A673 (cell line): ENCODE measurements around the gene AURKA. TPM values are rescaled to one million over a fixed set of nuclear protein-coding genes. Genes with fewer than 3 reads are reported as not detected.

Source experiments
- BruUV-seq: library from RNA; stranded (reverse); fragments of 400-500 nt; replicated peaks from 2 replicates; lab custom pipeline; 2021; lab: Mats Ljungman, UMichigan
- CTCF ChIA-PET: fragments of 300-600 bp; sonication (Branson Sonifier 250); formaldehyde crosslinking; loops from one replicate; lab custom pipeline; 2022; ENCODE audit warnings: antibody characterized with exemption; lab: Charles Lee
- POLR2A ChIA-PET: fragments of 300-600 bp; sonication (Branson Sonifier 250); formaldehyde crosslinking; loops from one replicate; lab custom pipeline; 2022; ENCODE audit warnings: antibody characterized with exemption; ENCODE audit not compliant: low non-redundant PET; lab: Charles Lee
- DNase-seq: peaks from one replicate; pipeline ENCODE4 v3.0.0-alpha.2; 2015; ENCODE audit warnings: low spot score
- H3K27ac ChIP-seq: fragments of 200-600 bp; sonication (generic); 2 replicates; pipeline ENCODE4 v1.5.1; 2016; ENCODE audit warnings: mixed run types, low read depth, mild to moderate bottlenecking, mixed read lengths, antibody characterized with exemption, low read length; ENCODE audit not compliant: poor library complexity, severe bottlenecking
- H3K27me3 ChIP-seq: fragments of 200-600 bp; sonication (generic); replicated peaks from 2 replicates; pipeline ENCODE4 v1.6.1; 2017; ENCODE audit warnings: mixed run types, low read depth, mild to moderate bottlenecking, mixed read lengths, antibody characterized with exemption, low read length; ENCODE audit not compliant: insufficient read depth, poor library complexity
- H3K36me3 ChIP-seq: fragments of 200-600 bp; sonication (generic); 2 replicates; pipeline ENCODE4 v1.6.1; 2016; ENCODE audit warnings: mixed run types, mild to moderate bottlenecking, mixed read lengths, antibody characterized with exemption, low read length; ENCODE audit not compliant: insufficient read depth, poor library complexity, severe bottlenecking
- H3K4me1 ChIP-seq: fragments of 200-600 bp; sonication (generic); 2 replicates; pipeline ENCODE4 v1.6.1; 2017; ENCODE audit warnings: mixed run types, mild to moderate bottlenecking, mixed read lengths, antibody characterized with exemption, low read length; ENCODE audit not compliant: insufficient read depth, poor library complexity, severe bottlenecking
- H3K4me3 ChIP-seq: fragments of 200-600 bp; sonication (generic); 2 replicates; pipeline ENCODE4 v1.5.1; 2016; ENCODE audit warnings: low read depth, mixed run types, mild to moderate bottlenecking, mixed read lengths, low read length; ENCODE audit not compliant: poor library complexity, severe bottlenecking
- H3K9me3 ChIP-seq: fragments of 200-600 bp; sonication (generic); 2 replicates; pipeline ENCODE4 v1.6.1; 2016; ENCODE audit warnings: mixed run types, low read depth, mild to moderate bottlenecking, mixed read lengths, antibody characterized with exemption, low read length; ENCODE audit not compliant: poor library complexity, severe bottlenecking
- EZH2 ChIP-seq: fragments of 200-600 bp; sonication (generic); IDR thresholded peaks from 2 replicates; pipeline ENCODE4 v1.6.1; 2017; ENCODE audit warnings: borderline replicate concordance, low read depth, mild to moderate bottlenecking, mixed read lengths, antibody characterized with exemption, low read length; ENCODE audit not compliant: poor library complexity, severe bottlenecking
- intact Hi-C: fragments of 100-400 bp; cut with micrococcal nuclease; formaldehyde crosslinking; loops from one replicate; pipeline ENCODE4 v1.10.0; 2022; ENCODE audit not compliant: unreplicated experiment
- total RNA-seq: library from RNA; stranded (reverse); gene quantifications from 2 replicates; pipeline ENCODE4 v1.2.3, GENCODE V29; 2021
- TF ChIP-seq, protein P1 (sequence below): fragments of 300-800, 200-600 bp; sonication (generic); conservative IDR thresholded peaks from 2 replicates; pipeline ENCODE4 v1.5.1; 2017; ENCODE audit warnings: low read depth, mild to moderate bottlenecking, antibody characterized with exemption, low read length, moderate library complexity, mixed read lengths

AURKA gene
- total RNA-seq, 1 experiment from 2014 or later: 105 TPM

GRCh38 chr20:56324806-56325205, 67.2 kb downstream of the AURKA start:
- no TSS peak for BruUV-seq
- Histone ChIP-seq H3K36me3 (no peaks in the 10 kb centered on the region), H3K4me1 (no peaks in the 10 kb centered on the region), H3K27ac (no peak overlapping the region), H3K9me3 (no peaks in the 10 kb centered on the region), H3K4me3 (no peak overlapping the region), H3K27me3 (peaks cover 13% of the 10 kb centered on the region)
- intact Hi-C loops: no loop called here
- DNase-seq: no peak
- ChIA-PET POLR2A (no interaction called here), CTCF (no interaction called here)
- TF ChIP-seq, protein P1, sequence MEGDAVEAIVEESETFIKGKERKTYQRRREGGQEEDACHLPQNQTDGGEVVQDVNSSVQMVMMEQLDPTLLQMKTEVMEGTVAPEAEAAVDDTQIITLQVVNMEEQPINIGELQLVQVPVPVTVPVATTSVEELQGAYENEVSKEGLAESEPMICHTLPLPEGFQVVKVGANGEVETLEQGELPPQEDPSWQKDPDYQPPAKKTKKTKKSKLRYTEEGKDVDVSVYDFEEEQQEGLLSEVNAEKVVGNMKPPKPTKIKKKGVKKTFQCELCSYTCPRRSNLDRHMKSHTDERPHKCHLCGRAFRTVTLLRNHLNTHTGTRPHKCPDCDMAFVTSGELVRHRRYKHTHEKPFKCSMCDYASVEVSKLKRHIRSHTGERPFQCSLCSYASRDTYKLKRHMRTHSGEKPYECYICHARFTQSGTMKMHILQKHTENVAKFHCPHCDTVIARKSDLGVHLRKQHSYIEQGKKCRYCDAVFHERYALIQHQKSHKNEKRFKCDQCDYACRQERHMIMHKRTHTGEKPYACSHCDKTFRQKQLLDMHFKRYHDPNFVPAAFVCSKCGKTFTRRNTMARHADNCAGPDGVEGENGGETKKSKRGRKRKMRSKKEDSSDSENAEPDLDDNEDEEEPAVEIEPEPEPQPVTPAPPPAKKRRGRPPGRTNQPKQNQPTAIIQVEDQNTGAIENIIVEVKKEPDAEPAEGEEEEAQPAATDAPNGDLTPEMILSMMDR: no peak
- no peak for TF ChIP-seq EZH2

DNA sequence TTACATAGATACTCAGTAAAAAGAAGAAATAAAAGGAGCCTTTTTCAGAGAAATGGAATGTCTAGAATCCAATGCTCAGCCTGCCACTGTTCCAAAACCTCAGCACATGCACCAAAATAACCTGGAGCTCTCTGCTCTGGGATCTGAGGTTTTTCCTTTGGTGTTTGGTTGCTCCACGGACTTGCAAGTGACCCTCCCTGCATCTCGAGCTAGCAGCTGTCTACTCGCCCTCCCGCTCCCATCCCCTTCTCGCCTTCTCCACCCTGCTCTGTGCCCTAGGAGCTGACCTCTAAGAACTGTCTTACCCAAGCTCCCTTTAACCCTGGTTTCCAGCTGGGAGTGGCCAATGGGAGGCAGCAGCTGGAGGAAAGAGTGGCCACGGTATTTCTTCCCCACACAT, 68.4 kb downstream of the AURKA start:
- TF ChIP-seq EZH2: no peak
- TF ChIP-seq, protein P1: no peak
- no TSS peak for BruUV-seq
- Histone ChIP-seq H3K4me1 (no peaks in the 10 kb centered on the region), H3K4me3 (no peak overlapping the region), H3K27ac (no peak overlapping the region), H3K36me3 (no peaks in the 10 kb centered on the region), H3K9me3 (no peaks in the 10 kb centered on the region), H3K27me3 (peaks cover 18% of the 10 kb centered on the region)
- CTCF ChIA-PET: no interaction called here
- intact Hi-C loops: no loop called here
- POLR2A ChIA-PET: no interaction called here
- no peak for DNase-seq

GRCh38 chr20:56323206-56323605, 68.8 kb downstream of the AURKA start:
- no peak for DNase-seq
- Histone ChIP-seq H3K27ac (no peak overlapping the region), H3K4me3 (no peak overlapping the region), H3K27me3 (peaks cover 19% of the 10 kb centered on the region), H3K9me3 (no peaks in the 10 kb centered on the region), H3K4me1 (no peaks in the 10 kb centered on the region), H3K36me3 (no peaks in the 10 kb centered on the region)
- TF ChIP-seq, protein P1: no peak
- TF ChIP-seq EZH2: no peak
- intact Hi-C loops: no loop called here
- ChIA-PET POLR2A (no interaction called here), CTCF (no interaction called here)
- BruUV-seq: no TSS peak
